Liver (tissue), 9 donors: Measurements from ENCODE around the gene TMEM179. TPM values are rescaled to one million over a fixed set of nuclear protein-coding genes. Genes with fewer than 3 reads are reported as not detected.
A peak's percentile ranks its signal among the peaks of the same experiment; 100 is the strongest.

Experiments used
- DNase-seq: peaks from one replicate; pipeline ENCODE4 v3.0.0-alpha.2; 2017; ENCODE audit warnings: low spot score
- H3K27ac ChIP-seq, 2 donors: one replicate each; pipeline ENCODE4 v1.7.0; 2013; ENCODE audit warnings: inconsistent platforms in 2 of 2, low read length in 2 of 2, control low read depth in 1 of 2, low read depth in 1 of 2, mild to moderate bottlenecking in 1 of 2
- H3K27me3 ChIP-seq, 4 donors: one replicate each; pipeline versions ENCODE4 v1.6.1 to v1.7.0; 2013; ENCODE audit warnings: low read length in 3 of 4, inconsistent platforms in 1 of 4, mild to moderate bottlenecking in 1 of 4, moderate library complexity in 1 of 4; ENCODE audit not compliant: control insufficient read depth in 4 of 4, insufficient read depth in 4 of 4
- H3K36me3 ChIP-seq, 4 donors: one replicate each; pipeline versions ENCODE4 v1.6.1 to v1.7.0; 2013; ENCODE audit warnings: low read length in 3 of 4, mild to moderate bottlenecking in 3 of 4, low read depth in 1 of 4, moderate library complexity in 1 of 4; ENCODE audit not compliant: control insufficient read depth in 4 of 4, insufficient read depth in 3 of 4
- H3K4me1 ChIP-seq, 4 donors: one replicate each; pipeline versions ENCODE4 v1.6.1 to v1.7.0; 2013; ENCODE audit warnings: low read length in 3 of 4, mild to moderate bottlenecking in 3 of 4, moderate library complexity in 1 of 4; ENCODE audit not compliant: control insufficient read depth in 4 of 4, insufficient read depth in 4 of 4
- H3K4me3 ChIP-seq, 3 donors: one replicate each; pipeline versions ENCODE4 v1.6.1 to v1.7.0; 2013; ENCODE audit warnings: low read length in 3 of 3, control low read depth in 1 of 3, low read depth in 1 of 3, mild to moderate bottlenecking in 1 of 3
- H3K9ac ChIP-seq, 2 donors: one replicate each; pipeline ENCODE4 v1.7.0; 2013; ENCODE audit warnings: low read length in 2 of 2, mild to moderate bottlenecking in 2 of 2, moderate library complexity in 2 of 2, control low read depth in 1 of 2, low read depth in 1 of 2
- H3K9me3 ChIP-seq, 4 donors: one replicate each; pipeline versions ENCODE4 v1.6.1 to v1.7.0; 2013; ENCODE audit warnings: low read length in 3 of 4; ENCODE audit not compliant: control insufficient read depth in 4 of 4
- CTCF ChIP-seq: fragments of 150-350 bp; IDR thresholded peaks from 2 replicates; pipeline ENCODE4 v1.5.1; 2017; ENCODE audit warnings: improper control_type of control experiment, low read depth, low read length; ENCODE audit not compliant: missing input control
- EGR1 ChIP-seq, 2 donors: IDR thresholded peaks; 2 replicates each; pipeline ENCODE4 v1.6.1; 2016 to 2018; ENCODE audit warnings: antibody characterized with exemption in 2 of 2, low read depth in 2 of 2
- FOXA2 ChIP-seq: IDR thresholded peaks from 2 replicates; pipeline ENCODE4 v1.6.1; 2016; ENCODE audit warnings: antibody characterized with exemption
- GABPA ChIP-seq, 2 donors: IDR thresholded peaks in 1 of 2; conservative IDR thresholded peaks in 1 of 2; 2 replicates each; pipeline ENCODE4 v1.6.1; 2016; ENCODE audit warnings: antibody characterized with exemption in 2 of 2, mild to moderate bottlenecking in 1 of 2, moderate library complexity in 1 of 2
- HNF4A ChIP-seq, 2 donors: conservative IDR thresholded peaks; 2 replicates each; pipeline ENCODE4 v1.6.1; 2016; ENCODE audit warnings: antibody characterized with exemption in 2 of 2, mild to moderate bottlenecking in 2 of 2
- HNF4G ChIP-seq: IDR thresholded peaks from 2 replicates; pipeline ENCODE4 v1.6.1; 2016; ENCODE audit warnings: antibody characterized with exemption
- JUND ChIP-seq, 2 donors: IDR thresholded peaks; 2 replicates each; pipeline ENCODE4 v1.6.1; 2016; ENCODE audit warnings: antibody characterized with exemption in 2 of 2
- NR2F2 ChIP-seq: IDR thresholded peaks from 2 replicates; pipeline ENCODE4 v1.6.1; 2016; ENCODE audit warnings: antibody characterized with exemption
- REST ChIP-seq: IDR thresholded peaks from 2 replicates; pipeline ENCODE4 v1.6.1; 2016; ENCODE audit warnings: antibody characterized with exemption, mild to moderate bottlenecking
- RXRA ChIP-seq, 2 donors: IDR thresholded peaks; 2 replicates each; pipeline ENCODE4 v1.6.1; 2017 to 2018; ENCODE audit warnings: antibody characterized with exemption in 2 of 2, mild to moderate bottlenecking in 1 of 2
- SP1 ChIP-seq: IDR thresholded peaks from 2 replicates; pipeline ENCODE4 v1.6.1; 2018; ENCODE audit warnings: antibody characterized with exemption, mild to moderate bottlenecking
- TAF1 ChIP-seq: conservative IDR thresholded peaks from 2 replicates; pipeline ENCODE4 v1.6.1; 2016; ENCODE audit warnings: antibody characterized with exemption, mild to moderate bottlenecking
- YY1 ChIP-seq: IDR thresholded peaks from 2 replicates; pipeline ENCODE4 v1.6.1; 2016; ENCODE audit warnings: antibody characterized with exemption, mild to moderate bottlenecking
- ZBTB33 ChIP-seq: IDR thresholded peaks from 2 replicates; pipeline ENCODE4 v1.6.1; 2016; ENCODE audit warnings: antibody characterized with exemption
- WGBS: extraction: QIAGEN DNeasy Blood & Tissue Kit; methylation state at CpG from one replicate; pipeline ENCODE4 v1.1.7; 2013; 5-methylcytosine and 5-hydroxymethylcytosine counted together
- polyA plus RNA-seq, 2 donors: library from polyadenylated mRNA; stranded (reverse) in 1 of 2; unstranded in 1 of 2; fragments of 200-250 nt in 1 of 2; fragments of >200 nt in 1 of 2; fragmentation: Nextera tagmentation in 1 of 2; extraction: Ambion mirVana in 1 of 2; gene quantifications; one replicate each; pipeline versions ENCODE4 v1.2.1 to v1.2.3, GENCODE V29; 2013 to 2015
- total RNA-seq, 2 donors: library from RNA; depleted of rRNA; stranded (reverse); fragments of >200 nt; gene quantifications; one replicate each; pipeline ENCODE4 v1.2.3, GENCODE V29; 2014
- donor health status: healthy.
- donor health status: healthy.
- donor health status: healthy.
- donor health status: healthy.
- donor health status: healthy.

TMEM179 gene
- total and polyA plus RNA-seq, 4 donors, result 0.12 to 0.37 TPM; not detected in 2

GRCh38 chr14:104585966-104586697 lies 18.4 kb downstream of the TMEM179 start:
- Histone ChIP-seq H3K9ac (no peak overlapping the region), H3K4me3 (no peak overlapping the region), H3K4me1 (peaks cover 0 to 18% (median 7%) of the 10 kb centered on the region in 4 donors), H3K27ac (peak overlapping the region; percentile 12 to 56), H3K36me3 (no peaks in the 10 kb centered on the region), H3K27me3 (no peaks in the 10 kb centered on the region), H3K9me3 (no peaks in the 10 kb centered on the region)
- TF ChIP-seq TAF1 (no peak), NR2F2 (no peak), HNF4A (conservative IDR thresholded peaks at IDR 0.05) (no peak), GABPA (IDR thresholded peaks at IDR 0.05 in 1 of 2, conservative IDR thresholded peaks at IDR 0.05 in 1 of 2) (no peak), EGR1 (IDR thresholded peaks at IDR 0.05; ENCODE audit: low read depth in 2 of 2) (no peak), JUND (IDR thresholded peaks at IDR 0.05) (no peak), CTCF (no peak), RXRA (IDR thresholded peaks at IDR 0.05) (no peak), HNF4G (no peak), REST (no peak), SP1 (no peak), FOXA2 (no peak), ZBTB33 (no peak), YY1 (no peak)
- no peak for DNase-seq
- 75% methylated on average over 24 of the region's 24 CpGs for WGBS

- Histone ChIP-seq H3K27me3 (no peaks in the 10 kb centered on the region), H3K4me3 (no peak overlapping the region), H3K4me1 (peaks cover 0 to 33% (median 22%) of the 10 kb centered on the region in 4 donors), H3K9ac (no peak overlapping the region), H3K36me3 (no peaks in the 10 kb centered on the region), H3K9me3 (no peaks in the 10 kb centered on the region), H3K27ac (no peak overlapping the region)
- no peak for DNase-seq
- WGBS, result 75% methylated on average over 10 of the region's 10 CpGs
- no peak for TF ChIP-seq GABPA (IDR thresholded peaks at IDR 0.05 in 1 of 2, conservative IDR thresholded peaks at IDR 0.05 in 1 of 2)
- TF ChIP-seq HNF4G, result no peak
These were observed 20.0 kb downstream of the TMEM179 start for GRCh38 chr14:104584557-104584956.
